ENCODE data around the gene MAGI2. TPM values are rescaled to one million over a fixed set of nuclear protein-coding genes. Genes with fewer than 3 reads are reported as not detected.

The MAGI2 gene
- polyA plus RNA-seq, 3 donors, result 0.03 to 0.11 TPM; not detected in 1

- no peaks in the 10 kb centered on the region for H3K4me1 ChIP-seq (ENCODE audit: control insufficient read depth in 1 of 2, insufficient read depth in 2 of 2, low read length in 2 of 2)
- intact Hi-C loops (cut with micrococcal nuclease), result no loop called here
- H3K79me2 ChIP-seq (ENCODE audit: insufficient read depth, low read length), result no peaks in the 10 kb centered on the region
- no peak overlapping the region for H3K4me2 ChIP-seq (replicated peaks; ENCODE audit: extremely low read depth, low read length, poor library complexity, severe bottlenecking)
- Mint-ChIP-seq H3K9me3 (no peaks in the 10 kb centered on the region), H3K4me3 (no peak overlapping the region), H3K4me1 (peaks cover 5% of the 10 kb centered on the region), H3K27me3 (ENCODE audit: low read depth in 3 of 3) (peaks cover 0 to 2% (median 1%) of the 10 kb centered on the region in 3 donors), H3K27ac (no peak overlapping the region), H3K36me3 (no peaks in the 10 kb centered on the region)
- H3K36me3 ChIP-seq (replicated peaks in 1 of 2; ENCODE audit: control insufficient read depth in 1 of 2, insufficient read depth in 2 of 2, low read length in 2 of 2), result no peaks in the 10 kb centered on the region
- 83% methylated on average over 1 of the region's 1 CpG for WGBS (ENCODE audit: insufficient coverage)
- no peak overlapping the region for H2AFZ ChIP-seq (ENCODE audit: insufficient read depth, low read depth, low read length, poor library complexity, severe bottlenecking)
- no peak overlapping the region for H3K4me3 ChIP-seq (replicated peaks in 1 of 3; ENCODE audit: low read depth in 2 of 3, low read length in 3 of 3)
- H3K27me3 ChIP-seq (ENCODE audit: control insufficient read depth in 2 of 2, insufficient read depth in 2 of 2, low read length in 2 of 2), result no peaks in the 10 kb centered on the region
- DNase-seq, result no peak
- no peak for TF ChIP-seq CTCF (IDR thresholded peaks at IDR 0.05)
- no peaks in the 10 kb centered on the region for H4K20me1 ChIP-seq (ENCODE audit: insufficient read depth, low read length)
- H3K9ac ChIP-seq (ENCODE audit: insufficient read depth, low read length, poor library complexity, severe bottlenecking), result no peak overlapping the region
- no peaks in the 10 kb centered on the region for H3K9me3 ChIP-seq (replicated peaks in 1 of 2; ENCODE audit: control insufficient read depth in 1 of 2, insufficient read depth in 1 of 2, low read length in 2 of 2)
- H3K27ac ChIP-seq (ENCODE audit: low read depth in 1 of 2, low read length in 2 of 2), result no peak overlapping the region
Measured at GRCh38 chr7:79302293-79302692, 151.2 kb downstream of the MAGI2 start.

- H3K79me2 ChIP-seq (ENCODE audit: insufficient read depth, low read length), result no peaks in the 10 kb centered on the region
- H3K9ac ChIP-seq (ENCODE audit: insufficient read depth, low read length, poor library complexity, severe bottlenecking), result no peak overlapping the region
- H2AFZ ChIP-seq (ENCODE audit: insufficient read depth, low read depth, low read length, poor library complexity, severe bottlenecking), result no peak overlapping the region
- no peaks in the 10 kb centered on the region for H3K4me1 ChIP-seq (ENCODE audit: control insufficient read depth in 1 of 2, insufficient read depth in 2 of 2, low read length in 2 of 2)
- no peak overlapping the region for H3K27ac Mint-ChIP-seq
- no peaks in the 10 kb centered on the region for H3K27me3 ChIP-seq (ENCODE audit: control insufficient read depth in 2 of 2, insufficient read depth in 2 of 2, low read length in 2 of 2)
- H3K27me3 Mint-ChIP-seq (ENCODE audit: low read depth in 3 of 3), result peaks cover 0 to 2% (median 1%) of the 10 kb centered on the region in 3 donors
- H3K36me3 Mint-ChIP-seq, result no peaks in the 10 kb centered on the region
- no peak overlapping the region for H3K27ac ChIP-seq (ENCODE audit: low read depth in 1 of 2, low read length in 2 of 2)
- no peak overlapping the region for H3K4me3 ChIP-seq (replicated peaks in 1 of 3; ENCODE audit: low read depth in 2 of 3, low read length in 3 of 3)
- intact Hi-C loops (cut with micrococcal nuclease), result no loop called here
- H3K4me1 Mint-ChIP-seq, result peaks cover 5% of the 10 kb centered on the region
- no peak overlapping the region for H3K4me2 ChIP-seq (replicated peaks; ENCODE audit: extremely low read depth, low read length, poor library complexity, severe bottlenecking)
- TF ChIP-seq CTCF (IDR thresholded peaks at IDR 0.05), result no peak
- no peaks in the 10 kb centered on the region for H3K9me3 ChIP-seq (replicated peaks in 1 of 2; ENCODE audit: control insufficient read depth in 1 of 2, insufficient read depth in 1 of 2, low read length in 2 of 2)
- H3K36me3 ChIP-seq (replicated peaks in 1 of 2; ENCODE audit: control insufficient read depth in 1 of 2, insufficient read depth in 2 of 2, low read length in 2 of 2), result no peaks in the 10 kb centered on the region
- H3K4me3 Mint-ChIP-seq, result no peak overlapping the region
- no peaks in the 10 kb centered on the region for H3K9me3 Mint-ChIP-seq
- DNase-seq, result no peak
- no peaks in the 10 kb centered on the region for H4K20me1 ChIP-seq (ENCODE audit: insufficient read depth, low read length)
Measured at GRCh38 chr7:79301419-79301818, 152.0 kb downstream of the MAGI2 start.

Measured in CD14-positive monocyte (primary cell).